Measurements from ENCODE around the gene UBXN7. TPM values are rescaled to one million over a fixed set of nuclear protein-coding genes. Genes with fewer than 3 reads are reported as not detected.

UBXN7 gene
- total and polyA plus RNA-seq, 10 donors, result 2.4 to 59.0 (median 25.2) TPM

- no peaks in the 10 kb centered on the region for H3K9me3 ChIP-seq
- no peak overlapping the region for H3K27ac ChIP-seq
- intact Hi-C loops (cut with DNase I; ENCODE audit: low total_unique reads), result no loop called here
- no peak for DNase-seq
- H3K4me1 ChIP-seq, result peaks cover 0 to 4% (median 0%) of the 10 kb centered on the region in 6 donors
- H3K4me3 ChIP-seq, result no peak overlapping the region
- no peaks in the 10 kb centered on the region for H3K27me3 ChIP-seq (replicated peaks in 1 of 7)
- 79 to 91% (median 82%) methylated on average over 4 of the region's 4 CpGs for WGBS, 5 donors
- peaks cover 0 to 98% (median 60%) of the 10 kb centered on the region in 6 donors for H3K36me3 ChIP-seq
- TF ChIP-seq POLR2AphosphoS5 (IDR thresholded peaks at IDR 0.05) (no peak), CTCF (IDR thresholded peaks at IDR 0.05 in 8 of 11, conservative IDR thresholded peaks at IDR 0.05 in 3 of 11) (no peak)
Observed at GRCh38 chr3:196356556-196356955, 75.7 kb downstream of the UBXN7 start.

GRCh38 chr3:196355668-196356067, 76.6 kb downstream of the UBXN7 start:
- Histone ChIP-seq H3K36me3 (peaks cover 0 to 97% (median 52%) of the 10 kb centered on the region in 6 donors), H3K27me3 (replicated peaks in 1 of 7) (no peaks in the 10 kb centered on the region), H3K9me3 (no peaks in the 10 kb centered on the region), H3K4me3 (no peak overlapping the region), H3K4me1 (peaks cover 0 to 4% (median 0%) of the 10 kb centered on the region in 6 donors), H3K27ac (no peak overlapping the region)
- no peak for DNase-seq
- 90 to 100% (median 94%) methylated on average over 1 of the region's 1 CpG for WGBS, 5 donors
- TF ChIP-seq CTCF (IDR thresholded peaks at IDR 0.05 in 8 of 11, conservative IDR thresholded peaks at IDR 0.05 in 3 of 11), result no peak
- TF ChIP-seq POLR2AphosphoS5 (IDR thresholded peaks at IDR 0.05), result no peak
- TF ChIP-seq POLR2A (IDR thresholded peaks at IDR 0.05), result no peak
- intact Hi-C loops (cut with DNase I; ENCODE audit: low total_unique reads), result no loop called here

GRCh38 chr3:196354132-196354531, 78.1 kb downstream of the UBXN7 start:
- 80 to 92% (median 84%) methylated on average over 6 of the region's 6 CpGs for WGBS, 5 donors
- TF ChIP-seq POLR2AphosphoS5 (IDR thresholded peaks at IDR 0.05) (no peak), CTCF (IDR thresholded peaks at IDR 0.05 in 8 of 11, conservative IDR thresholded peaks at IDR 0.05 in 3 of 11) (no peak), POLR2A (IDR thresholded peaks at IDR 0.05) (no peak)
- no peaks in the 10 kb centered on the region for H3K9me3 ChIP-seq
- H3K36me3 ChIP-seq, result peaks cover 0 to 93% (median 42%) of the 10 kb centered on the region in 6 donors
- peaks cover 0 to 4% (median 0%) of the 10 kb centered on the region in 6 donors for H3K4me1 ChIP-seq
- no peaks in the 10 kb centered on the region for H3K27me3 ChIP-seq (replicated peaks in 1 of 7)
- intact Hi-C loops (cut with DNase I; ENCODE audit: low total_unique reads), result no loop called here
- H3K4me3 ChIP-seq, result no peak overlapping the region
- no peak for DNase-seq
- H3K27ac ChIP-seq, result no peak overlapping the region

GRCh38 chr3:196351541-196351940, 80.7 kb downstream of the UBXN7 start:
- no peaks in the 10 kb centered on the region for H3K9me3 ChIP-seq
- WGBS, 5 donors, result 73 to 95% (median 78%) methylated on average over 6 of the region's 6 CpGs
- DNase-seq, result no peak
- peaks cover 0 to 87% (median 31%) of the 10 kb centered on the region in 6 donors for H3K36me3 ChIP-seq
- H3K4me1 ChIP-seq, result no peaks in the 10 kb centered on the region
- H3K4me3 ChIP-seq, result no peak overlapping the region
- no peak overlapping the region for H3K27ac ChIP-seq
- intact Hi-C loops (cut with DNase I; ENCODE audit: low total_unique reads), result no loop called here
- TF ChIP-seq POLR2AphosphoS5 (IDR thresholded peaks at IDR 0.05), result no peak
- no peak for TF ChIP-seq CTCF (IDR thresholded peaks at IDR 0.05 in 8 of 11, conservative IDR thresholded peaks at IDR 0.05 in 3 of 11)
- H3K27me3 ChIP-seq (replicated peaks in 1 of 7), result no peaks in the 10 kb centered on the region
